GM19395 (cell line): ENCODE data around the gene NAA60.

ENCODE experiments used
- ATAC-seq: cut with Tn5 transposase; IDR thresholded peaks from one replicate; pipeline ENCODE4 v1.9.1; 2021; ENCODE audit warnings: mild to moderate bottlenecking, moderate library complexity; ENCODE audit not compliant: unreplicated experiment

NAA60 gene

DNA sequence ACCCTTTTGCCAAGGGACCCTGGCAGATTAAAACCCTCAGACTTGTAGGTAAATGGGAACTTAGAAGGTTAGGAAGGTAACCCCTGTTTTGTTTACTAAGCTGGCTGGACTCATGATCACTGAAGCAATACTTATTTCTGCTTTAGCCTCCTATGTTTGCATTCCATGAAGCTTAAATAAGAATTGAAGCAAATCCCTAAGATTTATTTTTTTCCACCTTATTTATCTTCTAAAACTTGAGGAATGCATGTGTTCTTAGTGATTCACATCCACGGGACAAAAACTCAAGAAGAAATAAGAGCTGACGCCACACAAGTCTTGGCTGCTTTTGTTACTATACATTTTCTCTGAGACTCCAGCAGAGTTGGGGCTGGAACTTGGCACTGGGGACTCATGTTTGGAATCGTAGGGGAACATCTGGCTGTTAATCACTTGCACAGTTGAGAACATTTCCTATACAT is 92.8 kb downstream of the NAA60 start:
- no peak for ATAC-seq
